Measurements from ENCODE around the gene KHDC1L.
"Not testable (repeated sequence)": the region's sequence is repeated elsewhere in the genome, so short reads cannot be mapped to it uniquely, and the experiment has no call there.

The KHDC1L gene

DNA sequence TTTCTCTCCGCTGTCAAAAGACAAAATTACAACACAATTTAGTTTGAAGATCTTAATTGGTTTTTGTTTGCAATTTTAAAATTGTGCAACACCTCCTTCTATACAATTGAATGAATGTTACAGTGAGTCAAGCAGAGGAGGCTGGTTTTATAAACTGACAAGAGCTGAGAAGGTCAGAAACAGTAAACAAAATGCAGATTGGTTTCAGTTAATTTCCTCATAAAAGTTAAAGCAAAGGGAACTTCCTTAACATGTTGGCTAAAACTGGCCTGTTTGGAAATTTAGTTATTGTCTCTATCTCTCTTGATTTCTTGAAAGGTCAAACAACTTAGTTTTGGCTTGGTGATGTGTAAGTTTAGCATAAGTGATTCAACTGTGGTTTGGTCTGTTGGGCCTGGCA, 22.2 kb downstream of the KHDC1L start:
- DNase-seq = no peak

GRCh38 chr6:73200735-73201134, 24.6 kb downstream of the KHDC1L start:
- no peak for DNase-seq

GRCh38 chr6:73200247-73200646, 25.0 kb downstream of the KHDC1L start:
- no peak for DNase-seq

GRCh38 chr6:73194744-73195143, 30.6 kb downstream of the KHDC1L start:
- no peak for DNase-seq

- DNase-seq = not testable (repeated sequence)
Measured at GRCh38 chr6:73193302-73193701, 32.0 kb downstream of the KHDC1L start.

DNA sequence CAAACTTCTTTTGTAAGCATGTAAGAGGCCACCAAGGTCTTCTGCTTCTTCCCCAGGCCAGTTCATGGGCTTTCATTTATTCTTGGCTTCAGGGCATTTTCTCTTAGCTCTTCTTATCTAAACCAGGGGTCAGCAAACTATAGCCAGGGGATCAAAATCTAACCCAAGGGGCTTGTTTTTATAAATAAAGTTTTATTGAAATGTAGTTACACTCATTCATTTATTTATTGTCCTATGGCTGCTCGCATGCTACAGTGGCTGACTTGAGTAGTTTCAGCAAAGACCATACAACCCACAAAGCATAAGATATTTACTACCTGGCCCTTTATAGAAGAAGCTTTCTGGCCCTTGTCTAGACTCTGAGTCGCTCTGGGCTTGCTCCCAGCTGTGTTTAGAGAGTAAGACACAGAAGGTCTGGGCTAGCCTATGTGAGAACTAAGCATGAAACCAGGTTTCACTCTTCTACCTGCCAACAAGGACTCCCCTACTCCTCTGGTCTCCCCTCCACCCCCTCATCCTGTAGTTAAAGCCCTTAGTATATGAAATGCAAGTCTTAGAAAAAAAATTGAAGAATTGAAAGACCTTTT, 43.2 kb downstream of the KHDC1L start:
- no peak for DNase-seq

- peak; percentile 58 for DNase-seq
Measured at GRCh38 chr6:73180763-73181619, 44.3 kb downstream of the KHDC1L start.

GRCh38 chr6:73180076-73180738, 45.1 kb downstream of the KHDC1L start:
- DNase-seq = no peak

- DNase-seq = no peak
Measured at GRCh38 chr6:73177221-73177944, 47.9 kb downstream of the KHDC1L start.

DNA sequence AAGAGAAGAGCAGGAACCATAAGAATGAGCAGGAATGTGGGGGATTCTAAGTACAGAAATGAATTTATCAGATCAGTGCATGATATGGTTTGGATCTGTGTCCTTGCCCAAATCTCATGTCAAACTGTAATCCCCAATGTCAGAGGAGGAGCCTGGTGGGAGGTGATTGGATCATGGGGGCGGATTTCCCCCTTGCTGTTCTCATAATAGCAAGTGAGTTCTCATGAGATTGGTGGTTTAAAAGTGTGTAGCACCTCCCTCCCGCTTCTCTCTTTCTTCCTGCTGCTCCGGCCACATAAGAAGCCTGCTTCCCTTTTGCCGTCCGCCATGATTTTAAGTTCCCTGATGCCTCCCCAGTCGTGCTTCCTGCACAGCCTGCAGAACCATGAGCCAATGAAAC, 49.2 kb downstream of the KHDC1L start:
- DNase-seq = no peak

- DNase-seq = no peak
Measured at GRCh38 chr6:73174646-73175045, 50.6 kb downstream of the KHDC1L start.

Data from CD4-positive, alpha-beta T cell treated with Interleukin-4 for 4 hours (primary cell).